HepG2 (cell line): ENCODE data around the gene METAP2. TPM values are rescaled to one million over a fixed set of nuclear protein-coding genes. Genes with fewer than 3 reads are reported as not detected.

ENCODE experiments used
- CBX2 ChIP-seq, 2 experiments: fragments of 200-600 bp in 1 of 2; sonication (generic); formaldehyde crosslinking in 1 of 2; IDR thresholded peaks; 2 replicates each; pipeline versions ENCODE4 v1.7.0 to v1.8.1; 2018 to 2022; ENCODE audit warnings: low read depth in 2 of 2, low read length in 1 of 2, mild to moderate bottlenecking in 1 of 2, missing genetic modification reagents in 1 of 2
- HOXD1 ChIP-seq: sonication (generic); formaldehyde crosslinking; IDR thresholded peaks from 2 replicates; pipeline ENCODE4 v1.5.0; 2020; ENCODE audit warnings: missing genetic modification reagents
- PRMT3 ChIP-seq: sonication (generic); formaldehyde crosslinking; IDR thresholded peaks from 2 replicates; pipeline ENCODE4 v1.8.1; 2022; ENCODE audit warnings: low read depth, mild to moderate bottlenecking, moderate library complexity, missing genetic modification reagents, borderline replicate concordance
- RFX1 ChIP-seq: fragments of 450-650 bp; IDR thresholded peaks from 2 replicates; pipeline ENCODE4 v1.6.1; 2017
- SNAI1 ChIP-seq: sonication (generic); formaldehyde crosslinking; IDR thresholded peaks from 2 replicates; pipeline ENCODE4 v1.5.0; 2020; ENCODE audit warnings: mild to moderate bottlenecking, missing genetic modification reagents, borderline replicate concordance
- YEATS2 ChIP-seq: sonication (generic); formaldehyde crosslinking; IDR thresholded peaks from 2 replicates; pipeline ENCODE4 v1.4.0; 2020; ENCODE audit warnings: missing genetic modification reagents, borderline replicate concordance
- ZBTB42 ChIP-seq: sonication (generic); formaldehyde crosslinking; IDR thresholded peaks from 2 replicates; pipeline ENCODE4 v1.5.0; 2020; ENCODE audit warnings: mild to moderate bottlenecking, missing genetic modification reagents
- ZNF264 ChIP-seq: sonication (generic); formaldehyde crosslinking; IDR thresholded peaks from 2 replicates; pipeline ENCODE4 v1.4.0; 2020; ENCODE audit warnings: missing genetic modification reagents
- ZNF317 ChIP-seq: sonication (generic); formaldehyde crosslinking; IDR thresholded peaks from 2 replicates; pipeline ENCODE4 v1.5.0; 2020; ENCODE audit warnings: mild to moderate bottlenecking, missing genetic modification reagents
- ZNF343 ChIP-seq: sonication (generic); formaldehyde crosslinking; IDR thresholded peaks from 2 replicates; pipeline ENCODE4 v1.4.0; 2020; ENCODE audit warnings: mild to moderate bottlenecking, missing genetic modification reagents
- ZNF660 ChIP-seq: sonication (generic); formaldehyde crosslinking; IDR thresholded peaks from 2 replicates; pipeline ENCODE4 v1.5.1; 2020; ENCODE audit warnings: mild to moderate bottlenecking, low read depth, missing genetic modification reagents, borderline replicate concordance
- ZNF674 ChIP-seq: sonication (generic); formaldehyde crosslinking; IDR thresholded peaks from 2 replicates; pipeline ENCODE4 v1.5.0; 2020; ENCODE audit warnings: low read depth, mild to moderate bottlenecking, missing genetic modification reagents
- ZNF878 ChIP-seq: sonication (generic); formaldehyde crosslinking; IDR thresholded peaks from 2 replicates; pipeline ENCODE4 v1.8.1; 2023; ENCODE audit warnings: mild to moderate bottlenecking, missing genetic modification reagents, moderate library complexity
- polyA plus RNA-seq, 8 experiments: library from polyadenylated mRNA; depleted of rRNA in 3 of 8; stranded (reverse) in 7 of 8; unstranded in 1 of 8; fragments of >200 nt; fragmentation: Illumina TruSeq in 4 of 8; extraction: Trizol in 4 of 8; gene quantifications; 2 replicates each; pipeline versions ENCODE4 v1.2.1 to v1.2.3, GENCODE V29; 2011 to 2016; ENCODE audit warnings: low read depth in 4 of 8, missing spikeins in 1 of 8, mixed read lengths in 1 of 8; ENCODE audit not compliant: insufficient read depth in 1 of 8
- total RNA-seq, 5 experiments: library from RNA; depleted of rRNA; stranded (reverse); fragments of >200 nt; fragmentation: Illumina TruSeq; extraction: Trizol; gene quantifications; 2 replicates each; pipeline ENCODE4 v1.2.3, GENCODE V29; 2016; ENCODE audit warnings: low read depth in 1 of 5
- TF ChIP-seq, protein P1 (sequence below): sonication (generic); formaldehyde crosslinking; IDR thresholded peaks from 2 replicates; pipeline ENCODE4 v1.4.0; 2020; ENCODE audit warnings: mild to moderate bottlenecking, missing genetic modification reagents, borderline replicate concordance
- TF ChIP-seq, protein P2 (sequence below): sonication (generic); formaldehyde crosslinking; conservative IDR thresholded peaks from 2 replicates; pipeline ENCODE4 v1.4.0; 2020; ENCODE audit warnings: missing genetic modification reagents
- TF ChIP-seq, protein P3 (sequence below): sonication (generic); formaldehyde crosslinking; conservative IDR thresholded peaks from 2 replicates; pipeline ENCODE4 v1.5.0; 2020; ENCODE audit warnings: missing genetic modification reagents
- TF ChIP-seq, protein P4 (sequence below): IDR thresholded peaks from 2 replicates; pipeline ENCODE4 v1.6.1; 2012; ENCODE audit warnings: low read depth, low read length, improper control_type of control experiment
- TF ChIP-seq, protein P5 (sequence below): fragments of 450-650 bp; IDR thresholded peaks from 2 replicates; pipeline ENCODE4 v1.6.1; 2017; ENCODE audit warnings: mild to moderate bottlenecking

METAP2 gene
- total and polyA plus RNA-seq, 2 of the 13 experiments (the other 11 are each of a cell fraction or from before 2014, with no cell fraction given): 67.8 to 131 TPM

DNA sequence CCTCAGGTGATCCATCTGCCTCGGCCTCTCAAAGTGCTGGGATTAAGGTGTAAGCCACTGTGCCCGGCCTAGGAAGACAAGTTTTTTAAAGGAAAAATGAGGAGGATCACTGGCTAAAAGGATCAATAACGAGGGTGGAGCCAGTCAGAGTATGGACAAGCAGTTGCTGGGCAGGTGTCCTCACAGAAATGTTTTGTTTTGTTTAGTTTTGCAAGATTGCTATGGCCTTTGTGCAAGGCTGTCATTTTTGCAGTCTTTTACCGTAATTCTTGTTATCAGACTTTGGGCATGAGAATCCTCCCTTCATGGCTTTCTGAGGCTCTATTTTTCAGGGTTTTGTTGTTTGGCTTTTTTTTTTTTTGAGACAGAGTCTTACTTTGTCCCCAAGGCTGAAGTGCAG is 11.9 kb upstream of the METAP2 start (continued):
- TF ChIP-seq, protein P1, sequence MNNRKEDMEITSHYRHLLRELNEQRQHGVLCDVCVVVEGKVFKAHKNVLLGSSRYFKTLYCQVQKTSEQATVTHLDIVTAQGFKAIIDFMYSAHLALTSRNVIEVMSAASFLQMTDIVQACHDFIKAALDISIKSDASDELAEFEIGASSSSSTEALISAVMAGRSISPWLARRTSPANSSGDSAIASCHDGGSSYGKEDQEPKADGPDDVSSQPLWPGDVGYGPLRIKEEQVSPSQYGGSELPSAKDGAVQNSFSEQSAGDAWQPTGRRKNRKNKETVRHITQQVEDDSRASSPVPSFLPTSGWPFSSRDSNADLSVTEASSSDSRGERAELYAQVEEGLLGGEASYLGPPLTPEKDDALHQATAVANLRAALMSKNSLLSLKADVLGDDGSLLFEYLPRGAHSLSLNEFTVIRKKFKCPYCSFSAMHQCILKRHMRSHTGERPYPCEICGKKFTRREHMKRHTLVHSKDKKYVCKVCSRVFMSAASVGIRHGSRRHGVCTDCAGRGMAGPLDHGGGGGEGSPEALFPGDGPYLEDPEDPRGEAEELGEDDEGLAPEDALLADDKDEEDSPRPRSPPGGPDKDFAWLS (CRISPR knock-in tag): no peak
- no peak for TF ChIP-seq RFX1
- no peak for TF ChIP-seq CBX2 (IDR thresholded peaks at IDR 0.05; ENCODE audit: low read depth, low read length)
- no peak for TF ChIP-seq CBX2 (CRISPR knock-in tag; IDR thresholded peaks at IDR 0.05; ENCODE audit: low read depth)
- no peak for TF ChIP-seq ZNF264
- no peak for TF ChIP-seq PRMT3
- no peak for TF ChIP-seq SNAI1 (CRISPR knock-in tag)
- TF ChIP-seq HOXD1: no peak
- TF ChIP-seq, protein P2, sequence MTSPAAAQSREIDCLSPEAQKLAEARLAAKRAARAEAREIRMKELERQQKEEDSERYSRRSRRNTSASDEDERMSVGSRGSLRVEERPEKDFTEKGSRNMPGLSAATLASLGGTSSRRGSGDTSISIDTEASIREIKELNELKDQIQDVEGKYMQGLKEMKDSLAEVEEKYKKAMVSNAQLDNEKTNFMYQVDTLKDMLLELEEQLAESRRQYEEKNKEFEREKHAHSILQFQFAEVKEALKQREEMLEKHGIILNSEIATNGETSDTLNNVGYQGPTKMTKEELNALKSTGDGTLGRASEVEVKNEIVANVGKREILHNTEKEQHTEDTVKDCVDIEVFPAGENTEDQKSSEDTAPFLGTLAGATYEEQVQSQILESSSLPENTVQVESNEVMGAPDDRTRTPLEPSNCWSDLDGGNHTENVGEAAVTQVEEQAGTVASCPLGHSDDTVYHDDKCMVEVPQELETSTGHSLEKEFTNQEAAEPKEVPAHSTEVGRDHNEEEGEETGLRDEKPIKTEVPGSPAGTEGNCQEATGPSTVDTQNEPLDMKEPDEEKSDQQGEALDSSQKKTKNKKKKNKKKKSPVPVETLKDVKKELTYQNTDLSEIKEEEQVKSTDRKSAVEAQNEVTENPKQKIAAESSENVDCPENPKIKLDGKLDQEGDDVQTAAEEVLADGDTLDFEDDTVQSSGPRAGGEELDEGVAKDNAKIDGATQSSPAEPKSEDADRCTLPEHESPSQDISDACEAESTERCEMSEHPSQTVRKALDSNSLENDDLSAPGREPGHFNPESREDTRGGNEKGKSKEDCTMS (CRISPR knock-in tag): no peak
- no peak for TF ChIP-seq ZNF317 (CRISPR knock-in tag)
- no peak for TF ChIP-seq ZBTB42 (CRISPR knock-in tag)
- TF ChIP-seq, protein P3, sequence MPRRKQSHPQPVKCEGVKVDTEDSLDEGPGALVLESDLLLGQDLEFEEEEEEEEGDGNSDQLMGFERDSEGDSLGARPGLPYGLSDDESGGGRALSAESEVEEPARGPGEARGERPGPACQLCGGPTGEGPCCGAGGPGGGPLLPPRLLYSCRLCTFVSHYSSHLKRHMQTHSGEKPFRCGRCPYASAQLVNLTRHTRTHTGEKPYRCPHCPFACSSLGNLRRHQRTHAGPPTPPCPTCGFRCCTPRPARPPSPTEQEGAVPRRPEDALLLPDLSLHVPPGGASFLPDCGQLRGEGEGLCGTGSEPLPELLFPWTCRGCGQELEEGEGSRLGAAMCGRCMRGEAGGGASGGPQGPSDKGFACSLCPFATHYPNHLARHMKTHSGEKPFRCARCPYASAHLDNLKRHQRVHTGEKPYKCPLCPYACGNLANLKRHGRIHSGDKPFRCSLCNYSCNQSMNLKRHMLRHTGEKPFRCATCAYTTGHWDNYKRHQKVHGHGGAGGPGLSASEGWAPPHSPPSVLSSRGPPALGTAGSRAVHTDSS (CRISPR knock-in tag): no peak
- TF ChIP-seq ZNF674 (CRISPR knock-in tag): no peak
- no peak for TF ChIP-seq YEATS2 (CRISPR knock-in tag)
- TF ChIP-seq, protein P4, sequence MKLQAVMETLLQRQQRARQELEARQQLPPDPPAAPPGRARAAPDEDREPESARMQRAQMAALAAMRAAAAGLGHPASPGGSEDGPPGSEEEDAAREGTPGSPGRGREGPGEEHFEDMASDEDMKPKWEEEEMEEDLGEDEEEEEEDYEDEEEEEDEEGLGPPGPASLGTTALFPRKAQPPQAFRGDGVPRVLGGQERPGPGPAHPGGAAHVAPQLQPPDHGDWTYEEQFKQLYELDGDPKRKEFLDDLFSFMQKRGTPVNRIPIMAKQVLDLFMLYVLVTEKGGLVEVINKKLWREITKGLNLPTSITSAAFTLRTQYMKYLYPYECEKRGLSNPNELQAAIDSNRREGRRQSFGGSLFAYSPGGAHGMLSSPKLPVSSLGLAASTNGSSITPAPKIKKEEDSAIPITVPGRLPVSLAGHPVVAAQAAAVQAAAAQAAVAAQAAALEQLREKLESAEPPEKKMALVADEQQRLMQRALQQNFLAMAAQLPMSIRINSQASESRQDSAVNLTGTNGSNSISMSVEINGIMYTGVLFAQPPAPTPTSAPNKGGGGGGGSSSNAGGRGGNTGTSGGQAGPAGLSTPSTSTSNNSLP: no peak
- TF ChIP-seq ZNF343 (CRISPR knock-in tag): no peak
- no peak for TF ChIP-seq ZNF660 (CRISPR knock-in tag)
- TF ChIP-seq, protein P5, sequence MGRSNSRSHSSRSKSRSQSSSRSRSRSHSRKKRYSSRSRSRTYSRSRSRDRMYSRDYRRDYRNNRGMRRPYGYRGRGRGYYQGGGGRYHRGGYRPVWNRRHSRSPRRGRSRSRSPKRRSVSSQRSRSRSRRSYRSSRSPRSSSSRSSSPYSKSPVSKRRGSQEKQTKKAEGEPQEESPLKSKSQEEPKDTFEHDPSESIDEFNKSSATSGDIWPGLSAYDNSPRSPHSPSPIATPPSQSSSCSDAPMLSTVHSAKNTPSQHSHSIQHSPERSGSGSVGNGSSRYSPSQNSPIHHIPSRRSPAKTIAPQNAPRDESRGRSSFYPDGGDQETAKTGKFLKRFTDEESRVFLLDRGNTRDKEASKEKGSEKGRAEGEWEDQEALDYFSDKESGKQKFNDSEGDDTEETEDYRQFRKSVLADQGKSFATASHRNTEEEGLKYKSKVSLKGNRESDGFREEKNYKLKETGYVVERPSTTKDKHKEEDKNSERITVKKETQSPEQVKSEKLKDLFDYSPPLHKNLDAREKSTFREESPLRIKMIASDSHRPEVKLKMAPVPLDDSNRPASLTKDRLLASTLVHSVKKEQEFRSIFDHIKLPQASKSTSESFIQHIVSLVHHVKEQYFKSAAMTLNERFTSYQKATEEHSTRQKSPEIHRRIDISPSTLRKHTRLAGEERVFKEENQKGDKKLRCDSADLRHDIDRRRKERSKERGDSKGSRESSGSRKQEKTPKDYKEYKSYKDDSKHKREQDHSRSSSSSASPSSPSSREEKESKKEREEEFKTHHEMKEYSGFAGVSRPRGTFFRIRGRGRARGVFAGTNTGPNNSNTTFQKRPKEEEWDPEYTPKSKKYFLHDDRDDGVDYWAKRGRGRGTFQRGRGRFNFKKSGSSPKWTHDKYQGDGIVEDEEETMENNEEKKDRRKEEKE: no peak
- no peak for TF ChIP-seq ZNF878 (CRISPR knock-in tag)
